Esophagus muscularis mucosa (tissue), 4 donors: ENCODE data around the gene GADD45B.

Experiments
- CTCF ChIP-seq, 3 experiments: fragments of 200-600 bp in 2 of 3; fragments of 450-650 bp in 1 of 3; sonication (generic) in 2 of 3; IDR thresholded peaks; one replicate each; pipeline ENCODE4 v1.5.1; 2017 to 2019; ENCODE audit warnings: antibody characterized with exemption in 3 of 3, mild to moderate bottlenecking in 2 of 3, moderate library complexity in 1 of 3
- EP300 ChIP-seq: sonication (generic); formaldehyde crosslinking; IDR thresholded peaks from one replicate; pipeline ENCODE4 v1.6.1; 2017; ENCODE audit warnings: antibody characterized with exemption
- POLR2A ChIP-seq: fragments of 450-650 bp; IDR thresholded peaks from one replicate; pipeline ENCODE4 v1.6.1; 2017; ENCODE audit warnings: antibody characterized with exemption, moderate library complexity, mild to moderate bottlenecking, low read depth
- POLR2AphosphoS5 ChIP-seq, 2 donors: sonication (generic); formaldehyde crosslinking; IDR thresholded peaks; one replicate each; pipeline ENCODE4 v1.6.1; 2017; ENCODE audit warnings: antibody characterized with exemption in 2 of 2

- no peak for TF ChIP-seq POLR2A
- no peak for TF ChIP-seq CTCF (IDR thresholded peaks at IDR 0.05)
- TF ChIP-seq POLR2AphosphoS5 (IDR thresholded peaks at IDR 0.05) = no peak
- TF ChIP-seq EP300 = no peak
These were observed 40.8 kb downstream of the GADD45B start for GRCh38 chr19:2516727-2517126.
